HEK293T (cell line): ENCODE data around the gene MYPOP.
"Not testable (repeated sequence)": the region's sequence is repeated elsewhere in the genome, so short reads cannot be mapped to it uniquely, and the experiment has no call there.

Source experiments
- CTCF ChIA-PET: fragments of 350-600 bp; formaldehyde crosslinking; extraction: SDS; loops from one replicate; lab custom pipeline; 2021; ENCODE audit warnings: antibody characterized with exemption, inconsistent platforms; lab: Yijun Ruan, JAX
- POLR2A ChIA-PET: fragments of 350-600 bp; formaldehyde crosslinking; extraction: SDS; loops from one replicate; lab custom pipeline; 2020; ENCODE audit warnings: antibody characterized with exemption, inconsistent platforms; lab: Yijun Ruan, JAX
- DNase-seq: peaks from one replicate; pipeline ENCODE4 v3.0.0; 2012; ENCODE audit warnings: mixed read lengths; ENCODE audit errors: extremely low spot score
- ARNT ChIP-seq: fragments of 450-650 bp; IDR thresholded peaks from 2 replicates; pipeline ENCODE4 v1.6.1; 2017; ENCODE audit warnings: mild to moderate bottlenecking
- BHLHE40 ChIP-seq: fragments of 450-650 bp; IDR thresholded peaks from 2 replicates; pipeline ENCODE4 v1.6.1; 2016; ENCODE audit warnings: mild to moderate bottlenecking, moderate library complexity, borderline replicate concordance
- CTBP1 ChIP-seq: fragments of 450-650 bp; IDR thresholded peaks from 2 replicates; pipeline ENCODE4 v1.6.1; 2016; ENCODE audit warnings: borderline replicate concordance
- ELF4 ChIP-seq: fragments of 450-650 bp; IDR thresholded peaks from 2 replicates; pipeline ENCODE4 v1.6.1; 2017; ENCODE audit warnings: antibody characterized with exemption
- FOXA1 ChIP-seq: fragments of 450-650 bp; IDR thresholded peaks from 2 replicates; pipeline ENCODE4 v1.6.1; 2016; ENCODE audit warnings: mild to moderate bottlenecking
- FOXK2 ChIP-seq: fragments of 450-650 bp; IDR thresholded peaks from 2 replicates; pipeline ENCODE4 v1.6.1; 2016; ENCODE audit warnings: mild to moderate bottlenecking
- FOXM1 ChIP-seq: fragments of 450-650 bp; IDR thresholded peaks from 2 replicates; pipeline ENCODE4 v1.6.1; 2017; ENCODE audit warnings: mild to moderate bottlenecking, borderline replicate concordance
- HDGF ChIP-seq: fragments of 450-650 bp; IDR thresholded peaks from 2 replicates; pipeline ENCODE4 v1.6.1; 2017; ENCODE audit warnings: antibody characterized with exemption, borderline replicate concordance
- L3MBTL2 ChIP-seq: fragments of 450-650 bp; conservative IDR thresholded peaks from 2 replicates; pipeline ENCODE4 v1.6.1; 2016; ENCODE audit warnings: mild to moderate bottlenecking
- LEF1 ChIP-seq: fragments of 450-650 bp; IDR thresholded peaks from 2 replicates; pipeline ENCODE4 v1.6.1; 2017; ENCODE audit warnings: mild to moderate bottlenecking, borderline replicate concordance
- NFRKB ChIP-seq: fragments of 450-650 bp; IDR thresholded peaks from 2 replicates; pipeline ENCODE4 v1.6.1; 2016; ENCODE audit warnings: mild to moderate bottlenecking, moderate library complexity
- PKNOX1 ChIP-seq: fragments of 450-650 bp; IDR thresholded peaks from 2 replicates; pipeline ENCODE4 v1.6.1; 2016
- SP1 ChIP-seq: fragments of 450-650 bp; IDR thresholded peaks from 2 replicates; pipeline ENCODE4 v1.6.1; 2017
- SUZ12 ChIP-seq: fragments of 450-650 bp; IDR thresholded peaks from 2 replicates; pipeline ENCODE4 v1.6.1; 2016; ENCODE audit warnings: mild to moderate bottlenecking
- TARDBP ChIP-seq: fragments of 450-650 bp; IDR thresholded peaks from 2 replicates; pipeline ENCODE4 v1.6.1; 2016
- ZNF384 ChIP-seq: fragments of 450-650 bp; IDR thresholded peaks from 2 replicates; pipeline ENCODE4 v1.6.1; 2016

Gene MYPOP

DNA sequence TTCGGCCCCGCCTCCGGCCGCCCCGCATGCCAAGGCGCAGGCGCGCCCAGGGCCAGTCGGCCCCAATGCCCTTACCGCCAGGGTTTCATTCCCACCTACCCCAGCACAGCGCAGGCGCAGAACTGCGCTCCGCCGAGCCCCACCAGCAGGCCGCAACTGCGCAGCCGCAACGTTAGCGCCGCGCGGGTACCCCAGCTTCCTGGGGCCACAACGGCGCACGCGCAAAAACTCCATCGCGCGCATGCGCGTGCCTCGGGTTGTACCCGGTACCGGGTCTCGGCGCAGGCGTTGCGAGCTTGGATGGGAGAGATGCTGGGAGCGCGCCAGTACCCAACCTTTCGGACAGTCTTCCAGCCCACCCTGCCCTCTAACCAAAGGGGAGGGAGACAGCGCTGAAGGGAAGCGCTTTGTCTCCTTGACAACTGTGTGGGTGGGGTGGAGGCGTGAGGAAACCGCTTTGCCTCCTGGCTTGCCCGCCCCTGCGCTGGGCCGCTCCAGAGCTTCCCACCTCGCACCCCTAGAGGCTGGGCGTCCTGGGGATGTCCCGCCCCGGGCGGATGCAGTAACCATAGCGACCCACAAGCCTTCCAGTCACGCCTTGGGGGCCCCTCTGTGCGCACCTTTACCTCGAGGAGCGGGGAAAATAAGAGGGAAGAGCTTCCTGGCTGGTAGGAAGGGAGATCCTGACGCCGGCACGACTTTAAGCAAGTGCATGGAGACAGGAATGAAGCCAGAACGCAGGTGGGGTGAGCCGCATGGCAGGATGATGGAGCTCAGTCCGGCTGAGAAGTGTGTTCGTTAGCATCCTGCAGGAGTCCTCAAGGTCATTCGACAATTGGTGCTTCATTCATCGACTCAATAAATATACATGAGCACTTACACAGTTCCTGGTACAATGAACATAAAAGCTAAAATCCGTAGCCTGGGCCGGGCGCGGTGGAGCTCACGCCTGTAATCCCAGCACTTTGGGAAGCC, 525 bp upstream of the MYPOP start:
- CTCF ChIA-PET: interaction anchor here (0.7 to 1.7 kb wide), 4 partner anchors 11 to 104 kb away, joined by 3 to 12 read pairs (median 3); partner anchors contain the start of genes FOXA3 and NANOS2
- DNase-seq: peak; percentile 100
- TF ChIP-seq CTBP1: peak; percentile 48; the same call in 1 of the 2 replicates
- peak; percentile 67 for TF ChIP-seq L3MBTL2
- no peak for TF ChIP-seq HDGF
- TF ChIP-seq FOXA1: no peak
- POLR2A ChIA-PET: interaction anchor here (0.6 to 3.6 kb wide), 16 partner anchors 9 to 146 kb away, joined by 3 to 34 read pairs (median 6); partner anchors contain the start of genes CCDC61, FOXA3, IRF2BP1 and NANOS2

GRCh38 chr19:45901432-45901911, 941 bp downstream of the MYPOP start:
- ChIA-PET CTCF (no interaction called here), POLR2A (interaction anchor here (1.3 to 3.6 kb wide), 2 partner anchors 16 to 26 kb away, joined by 4 to 34 read pairs; partner anchors contain the start of gene IRF2BP1)
- peak; percentile 31 for DNase-seq
- TF ChIP-seq NFRKB: no peak
- TF ChIP-seq ZNF384: no peak
- TF ChIP-seq PKNOX1: no peak
- TF ChIP-seq FOXK2: no peak

GRCh38 chr19:45900738-45901431, 1.5 kb downstream of the MYPOP start:
- CTCF ChIA-PET: no interaction called here

DNA sequence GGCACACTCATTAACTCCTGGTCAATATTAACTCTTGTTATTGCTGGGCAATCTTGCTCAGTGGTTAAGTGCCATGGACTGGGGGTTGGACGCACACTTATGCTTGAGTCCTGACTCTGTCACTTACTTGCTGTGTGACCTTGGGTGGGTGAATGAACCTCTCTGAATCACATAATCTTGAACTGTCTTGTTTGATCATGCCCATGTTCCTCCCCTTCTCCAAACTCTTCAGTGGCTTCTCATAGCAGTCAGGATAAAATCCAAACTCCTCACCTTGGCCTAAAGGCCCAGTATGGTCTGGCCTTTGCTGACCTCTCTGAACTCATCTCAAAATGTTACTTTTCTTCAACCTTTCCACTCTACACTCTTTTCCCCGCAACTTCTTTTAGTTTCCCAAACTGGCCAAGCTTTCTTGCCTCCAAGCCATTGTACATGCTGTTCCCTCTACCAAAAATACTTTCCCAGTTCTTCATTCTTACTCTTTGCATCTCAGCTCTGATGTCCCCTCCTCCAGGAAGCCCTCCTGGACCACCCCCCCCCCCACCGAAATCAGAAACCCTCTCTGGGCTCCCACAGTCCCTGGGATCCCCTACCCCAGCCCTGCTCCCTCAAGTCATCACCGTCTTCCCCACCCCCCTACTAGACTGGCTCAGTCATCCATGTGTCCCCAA, 2.4 kb downstream of the MYPOP start:
- TF ChIP-seq FOXM1 (no peak), BHLHE40 (no peak)
- POLR2A ChIA-PET: interaction anchor here (1.3 kb wide), 1 partner anchor 28 kb away, joined by 4 read pairs; no protein-coding TSS in a partner anchor
- DNase-seq: no peak
- CTCF ChIA-PET: interaction anchor here (0.5 kb wide), 1 partner anchor 106 kb away, joined by 3 read pairs; no protein-coding TSS in a partner anchor

More at GRCh38 chr19:45900738-45901431, 1.5 kb downstream of the MYPOP start:
- no peak for TF ChIP-seq ARNT
- TF ChIP-seq HDGF: no peak
- TF ChIP-seq FOXA1: no peak
- no peak for TF ChIP-seq BHLHE40
- no peak for TF ChIP-seq NFRKB
- no peak for TF ChIP-seq ELF4
- no peak for TF ChIP-seq SP1
- TF ChIP-seq L3MBTL2: no peak
- TF ChIP-seq CTBP1: no peak
- TF ChIP-seq FOXM1: no peak
- TF ChIP-seq FOXK2: no peak
- TF ChIP-seq TARDBP: no peak
- no peak for TF ChIP-seq SUZ12
- no peak for TF ChIP-seq PKNOX1
- TF ChIP-seq ZNF384: no peak
- no peak for TF ChIP-seq LEF1
- POLR2A ChIA-PET: interaction anchor here (1.3 to 3.6 kb wide), 2 partner anchors 15 to 27 kb away, joined by 4 to 34 read pairs; partner anchors contain the start of gene IRF2BP1
- no peak for DNase-seq

DNA sequence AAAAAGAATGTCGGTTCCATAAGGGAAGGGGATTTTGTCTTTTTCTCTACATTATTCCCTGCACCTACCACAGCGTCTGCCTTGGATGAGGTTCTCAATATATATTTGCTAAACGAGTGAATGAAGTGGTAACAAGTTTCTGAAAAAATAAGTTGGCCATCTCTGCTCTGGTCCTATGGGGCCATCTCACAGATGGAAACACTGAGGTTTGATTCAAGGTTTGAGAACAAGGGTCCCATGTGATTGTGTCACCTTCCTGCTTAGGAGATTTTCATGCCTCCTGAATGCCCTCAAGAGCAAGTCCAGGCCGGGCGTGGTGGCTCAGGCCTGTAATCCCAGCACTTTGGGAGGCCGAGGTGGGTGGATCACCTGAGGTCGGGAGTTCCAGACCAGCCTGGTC, 3.2 kb downstream of the MYPOP start:
- no peak for DNase-seq
- ChIA-PET POLR2A (no interaction called here), CTCF (no interaction called here)
- no peak for TF ChIP-seq ZNF384
- no peak for TF ChIP-seq TARDBP
- TF ChIP-seq FOXK2: no peak
- no peak for TF ChIP-seq SUZ12

DNA sequence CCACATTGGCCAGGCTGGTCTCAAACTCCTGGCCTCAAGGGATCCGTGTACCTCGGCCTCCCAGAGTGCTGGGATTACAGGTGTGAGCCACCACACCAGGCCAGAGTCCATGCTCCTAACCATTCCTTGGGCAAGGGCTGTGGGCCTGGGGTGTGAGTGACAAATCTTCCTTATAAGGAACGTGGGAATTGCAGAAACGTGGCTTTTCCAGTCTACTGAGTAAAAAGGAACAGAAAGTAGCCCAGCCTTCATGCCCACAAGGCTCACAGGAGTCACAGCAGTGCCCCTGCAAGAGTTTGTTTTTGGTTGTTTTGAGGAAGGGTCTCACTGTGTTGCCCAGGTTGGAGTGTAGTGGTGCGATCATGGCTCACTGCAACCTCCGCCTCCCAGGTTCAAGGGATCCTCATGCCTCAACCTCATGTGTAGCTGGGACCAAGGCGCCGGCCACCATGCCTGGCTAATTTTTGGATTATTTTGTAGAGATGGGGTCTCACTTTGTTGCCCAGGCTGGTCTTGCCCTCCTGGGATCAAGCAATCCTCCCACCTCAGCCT, 5.1 kb downstream of the MYPOP start:
- no peak for DNase-seq
- TF ChIP-seq NFRKB (no peak), BHLHE40 (no peak), FOXK2 (no peak), SP1 (no peak), SUZ12 (no peak), ARNT (no peak), FOXA1 (no peak), FOXM1 (no peak), PKNOX1 (no peak), HDGF (no peak), L3MBTL2 (no peak), ZNF384 (no peak), CTBP1 (no peak)
- ChIA-PET POLR2A (no interaction called here), CTCF (no interaction called here)

- DNase-seq, CTCF ChIA-PET, POLR2A ChIA-PET: not testable (repeated sequence)
Observed at GRCh38 chr19:45895983-45896599, 6.3 kb downstream of the MYPOP start.
